ENCODE data around the gene BCOR. TPM values are rescaled to one million over a fixed set of nuclear protein-coding genes. Genes with fewer than 3 reads are reported as not detected.
A peak's percentile ranks its signal among the peaks of the same experiment; 100 is the strongest.

Gene BCOR
- total and polyA plus RNA-seq, 9 of the 15 experiments (the other 6 are each of a cell fraction or from before 2014, with no cell fraction given): 27.5 to 113 (median 37.6) TPM

- TF ChIP-seq NFIC (IDR thresholded peaks at IDR 0.05) (peak; percentile 64), ZBTB43 (CRISPR knock-in tag; IDR thresholded peaks at IDR 0.05) (no peak), VEZF1 (CRISPR knock-in tag; IDR thresholded peaks at IDR 0.05) (peak; percentile 48; the same call in 1 of the 2 replicates), ELK1 (CRISPR knock-in tag; IDR thresholded peaks at IDR 0.05) (no peak), ETV1 (tag; conservative IDR thresholded peaks at IDR 0.05; ENCODE audit: low read depth) (peak; percentile 16; the same call in 1 of the 2 replicates), HDAC8 (tag; IDR thresholded peaks at IDR 0.05) (no peak), SP1 (CRISPR knock-in tag; IDR thresholded peaks at IDR 0.05) (no peak)
Observed at GRCh38 chrX:40100141-40100536, 2.4 kb upstream of the BCOR start (continued).
